D341Med (cell line): ENCODE data around the gene SPATA31C1.
"Not testable (repeated sequence)": the region's sequence is repeated elsewhere in the genome, so short reads cannot be mapped to it uniquely, and the experiment has no call there.

Experiments used
- DNase-seq: peaks from one replicate; pipeline ENCODE4 v3.0.0; 2012; ENCODE audit warnings: low spot score

SPATA31C1 gene

DNA sequence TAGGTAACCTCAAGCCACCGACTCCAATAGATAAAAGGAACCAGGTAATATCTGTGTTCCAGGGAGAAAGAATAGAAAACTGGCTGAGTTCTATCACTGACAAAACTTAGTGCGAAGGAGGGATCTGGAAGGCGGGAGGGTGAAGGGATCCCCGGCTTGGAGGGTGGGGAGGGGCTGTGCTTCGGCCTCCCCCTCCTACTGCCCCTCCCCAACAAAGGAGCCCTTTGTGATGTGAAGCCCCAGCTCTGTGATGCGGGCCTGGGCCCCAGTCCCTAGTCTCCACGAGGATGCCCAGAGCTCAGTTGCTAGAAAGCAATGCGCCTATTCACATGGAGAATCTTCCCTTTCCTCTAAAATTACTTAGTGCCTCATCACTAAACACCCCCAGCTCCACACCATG is at the start of gene SPATA31C1:
SPATA31C1 (plus strand) TSS at position 301 of the 400 bp plus-strand sequence.
- not testable (repeated sequence) for DNase-seq

GRCh38 chr9:87868175-87868574 is 49.6 kb upstream of the SPATA31C1 start:
- no peak for DNase-seq

GRCh38 chr9:87868635-87869034 is 49.1 kb upstream of the SPATA31C1 start:
- DNase-seq: no peak

DNA sequence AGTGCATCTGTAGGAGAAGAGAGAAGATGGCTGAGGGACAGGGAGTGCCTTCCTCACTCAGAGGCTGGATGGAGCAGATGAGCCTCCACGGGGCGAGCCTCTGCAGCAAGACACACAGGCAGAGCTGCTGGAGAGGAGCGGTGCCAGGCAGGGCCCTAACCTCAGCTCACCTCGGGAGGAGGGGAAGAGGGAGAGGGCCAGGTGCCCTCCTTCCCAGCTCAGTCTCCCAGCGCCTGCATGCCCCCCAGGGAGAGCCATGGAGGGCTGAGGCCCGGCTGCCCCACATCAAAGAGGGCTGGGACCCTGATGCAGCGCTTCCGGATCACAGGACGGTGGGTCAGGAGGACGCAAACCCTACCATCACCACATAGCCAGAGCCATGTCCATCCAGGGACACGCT is 48.7 kb upstream of the SPATA31C1 start:
- DNase-seq: no peak

DNA sequence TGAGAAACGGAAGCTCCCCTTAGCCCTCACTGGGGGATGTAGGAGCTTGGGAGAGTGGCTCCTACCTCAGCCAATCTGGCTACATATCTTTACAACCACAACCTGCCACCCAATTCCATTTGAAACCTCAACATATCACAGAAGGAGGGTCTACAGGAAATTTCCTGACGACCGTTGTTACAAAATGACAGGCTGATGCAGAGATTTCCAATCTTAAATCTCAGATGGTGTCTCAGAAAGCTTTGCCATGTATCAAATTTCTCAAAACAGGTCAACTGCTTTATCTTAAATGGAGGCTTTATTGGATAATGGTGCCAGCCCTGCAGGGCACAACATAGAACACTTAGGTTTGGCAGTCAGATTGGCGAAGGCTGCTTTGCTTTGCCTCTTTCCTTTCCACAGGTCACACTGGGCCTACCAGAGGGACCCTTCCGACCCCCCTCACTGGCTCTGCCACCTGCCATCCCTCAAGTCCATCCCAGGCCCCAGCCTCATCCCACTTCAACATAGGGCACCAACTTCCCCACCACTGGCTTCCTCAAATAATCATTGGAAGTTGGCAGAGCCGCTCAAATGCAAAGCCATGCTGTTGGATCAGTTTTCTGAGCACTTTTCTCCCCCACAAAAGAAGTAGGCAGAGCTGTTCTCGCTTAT is 46.2 kb upstream of the SPATA31C1 start:
- no peak for DNase-seq

GRCh38 chr9:87872079-87872624 is 45.6 kb upstream of the SPATA31C1 start:
- DNase-seq: peak; percentile 65

DNA sequence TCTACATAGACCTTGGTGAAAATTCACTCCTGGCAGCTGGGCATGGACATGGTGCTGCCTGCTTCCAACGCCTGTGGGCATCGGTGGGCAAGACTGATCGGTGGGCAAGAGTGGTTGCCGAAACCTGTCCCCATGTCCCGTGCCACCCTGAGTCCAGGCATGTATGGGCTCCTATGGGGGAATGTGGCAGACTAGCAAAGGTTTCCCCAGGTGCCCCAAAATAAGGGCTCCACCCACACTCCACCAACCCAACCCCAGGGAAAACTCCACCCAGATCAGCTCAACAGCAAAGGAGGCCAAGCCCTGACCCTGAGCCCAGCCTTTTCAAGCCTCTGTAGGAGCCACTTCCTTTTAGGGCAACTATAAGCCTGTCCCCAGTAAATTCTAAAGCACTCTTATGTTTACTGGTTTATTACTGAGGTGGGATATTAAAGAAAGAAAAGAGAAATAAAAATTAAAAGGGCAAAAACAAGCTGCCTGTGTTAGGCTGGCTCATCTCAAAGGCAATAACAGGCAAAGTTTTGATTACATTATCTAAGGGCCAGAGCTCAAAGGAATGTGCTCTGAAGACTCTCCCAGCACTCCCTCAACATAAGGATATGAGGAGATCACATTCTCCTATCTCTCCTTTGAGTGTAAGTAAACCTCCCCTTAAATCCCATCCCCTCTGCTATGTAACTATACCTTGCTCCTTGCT is 44.0 kb upstream of the SPATA31C1 start:
- DNase-seq: no peak

DNA sequence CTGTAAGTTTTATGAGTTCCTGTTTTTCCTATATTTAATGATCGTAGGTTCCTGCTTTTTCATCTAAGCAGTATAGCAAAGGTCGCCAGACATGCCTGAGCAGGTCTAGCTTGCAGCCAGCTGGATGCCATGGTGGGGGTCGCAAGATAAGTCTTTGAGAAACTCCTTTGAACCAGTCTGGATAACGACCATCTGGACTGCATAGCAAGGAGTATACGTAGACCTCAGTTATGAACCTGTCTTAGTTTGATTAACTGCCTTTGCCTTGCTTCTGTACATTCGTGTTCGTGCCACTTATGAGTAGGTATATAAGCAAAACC is 43.5 kb upstream of the SPATA31C1 start:
- DNase-seq: no peak

DNA sequence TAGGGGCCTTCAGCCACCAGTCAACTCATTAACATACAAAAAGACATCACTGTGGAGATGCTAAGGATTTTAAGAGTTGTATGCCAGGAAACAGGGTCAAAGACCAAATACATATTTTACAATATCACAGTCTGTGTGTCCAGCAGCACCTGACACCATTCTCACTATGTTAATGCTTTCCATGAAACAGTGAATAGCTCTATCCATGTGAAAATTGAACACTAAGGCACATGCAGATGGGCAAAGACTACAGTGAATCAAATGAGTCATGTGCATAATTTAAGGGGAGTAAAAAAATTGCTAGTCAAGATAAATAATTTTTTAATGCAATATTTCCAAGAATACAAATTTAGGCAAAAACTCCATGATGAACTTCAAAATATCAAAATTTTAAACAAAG is 42.7 kb upstream of the SPATA31C1 start:
- DNase-seq: no peak

GRCh38 chr9:87875831-87876545 is 41.8 kb upstream of the SPATA31C1 start:
- DNase-seq: no peak

- no peak for DNase-seq
These were observed 41.1 kb upstream of the SPATA31C1 start for GRCh38 chr9:87876708-87877107.

DNA sequence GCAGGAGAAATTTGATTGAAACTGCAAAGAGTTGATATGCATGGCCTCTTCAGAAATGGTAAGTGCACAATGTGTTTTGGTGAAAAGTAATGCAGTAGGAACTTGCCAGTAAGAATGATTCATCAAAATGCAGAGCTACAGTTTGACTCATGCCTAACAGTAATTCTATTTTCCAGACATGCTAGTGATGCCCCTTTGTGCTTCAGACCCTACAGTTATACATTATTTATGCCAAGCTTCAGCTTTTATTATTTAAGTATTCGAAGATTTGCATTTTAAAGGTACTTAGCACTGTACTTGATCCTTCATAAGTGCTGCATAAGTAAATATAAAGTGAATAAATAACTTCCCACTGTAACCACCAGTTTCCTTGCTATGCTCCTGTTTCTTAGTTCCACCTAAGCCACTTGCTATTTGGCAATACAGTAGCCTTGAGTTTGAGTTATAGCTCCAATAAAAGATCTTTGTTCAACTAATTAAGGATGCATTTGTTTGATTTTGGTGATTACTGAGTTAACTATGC is 38.7 kb upstream of the SPATA31C1 start:
- DNase-seq: no peak

DNA sequence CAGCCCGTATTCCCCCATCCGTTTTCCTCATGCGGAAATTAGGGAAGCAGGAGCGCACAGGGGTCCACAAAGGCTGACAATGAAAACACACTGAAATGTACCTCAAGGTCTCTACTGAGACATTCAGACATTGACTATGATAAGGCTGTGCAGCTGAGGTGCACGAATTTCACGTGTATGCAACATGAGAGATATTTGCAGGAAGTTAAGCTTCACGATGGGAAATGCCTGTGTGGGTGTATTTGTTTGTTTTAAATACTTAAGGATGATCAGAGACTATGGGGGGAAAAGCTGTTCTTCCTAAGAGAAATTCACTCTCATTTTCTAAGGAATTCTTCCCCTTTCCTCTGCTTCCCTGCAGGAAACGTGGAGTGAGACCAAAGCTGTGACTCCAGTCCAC is 37.6 kb upstream of the SPATA31C1 start:
- DNase-seq: no peak

DNA sequence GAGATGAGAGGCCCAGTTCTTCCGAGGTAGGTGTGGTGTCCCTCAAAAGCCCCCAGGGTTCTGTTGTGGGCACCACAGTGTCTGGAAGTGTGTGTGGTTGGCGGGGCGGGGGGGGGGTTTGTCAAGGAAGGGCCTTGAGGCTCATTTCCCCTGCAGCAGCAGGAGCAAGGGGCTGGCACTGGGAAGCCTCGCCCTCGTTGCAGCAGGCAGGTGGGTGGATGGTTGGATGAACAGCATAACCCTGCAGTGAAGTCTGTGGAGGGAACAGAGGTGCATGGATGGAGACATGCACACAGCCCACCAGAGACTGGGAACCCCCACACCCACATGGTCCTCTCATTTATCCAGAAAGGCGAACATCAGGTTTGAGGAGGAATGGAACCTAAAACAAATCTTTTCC is 37.1 kb upstream of the SPATA31C1 start:
- DNase-seq: no peak

DNA sequence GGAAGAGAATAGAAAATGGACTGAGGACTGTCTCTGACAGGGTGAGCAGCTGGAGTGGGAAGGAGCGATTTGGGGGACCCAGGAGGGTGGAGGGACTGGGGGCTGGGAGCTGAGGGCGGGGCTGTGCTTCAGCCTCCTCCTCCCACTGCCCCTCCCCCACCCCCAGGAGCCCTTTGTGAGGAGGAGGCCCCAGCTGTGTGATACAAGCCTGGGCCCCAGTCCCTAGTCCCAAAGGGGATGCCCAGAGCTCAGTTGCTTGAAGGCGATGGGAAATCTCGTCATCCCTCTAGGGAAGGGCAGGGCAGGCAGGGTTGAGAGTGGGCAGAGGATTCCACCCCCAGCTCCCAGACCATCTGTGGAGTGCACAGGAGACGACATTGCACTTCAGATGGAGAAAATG is 35.1 kb upstream of the SPATA31C1 start, which contains the start of gene SPATA31E1:
SPATA31E1 (plus strand) TSS at position 251 of the 400 bp plus-strand sequence; CDS start at position 266, 15 bp downstream.
- no peak for DNase-seq

DNA sequence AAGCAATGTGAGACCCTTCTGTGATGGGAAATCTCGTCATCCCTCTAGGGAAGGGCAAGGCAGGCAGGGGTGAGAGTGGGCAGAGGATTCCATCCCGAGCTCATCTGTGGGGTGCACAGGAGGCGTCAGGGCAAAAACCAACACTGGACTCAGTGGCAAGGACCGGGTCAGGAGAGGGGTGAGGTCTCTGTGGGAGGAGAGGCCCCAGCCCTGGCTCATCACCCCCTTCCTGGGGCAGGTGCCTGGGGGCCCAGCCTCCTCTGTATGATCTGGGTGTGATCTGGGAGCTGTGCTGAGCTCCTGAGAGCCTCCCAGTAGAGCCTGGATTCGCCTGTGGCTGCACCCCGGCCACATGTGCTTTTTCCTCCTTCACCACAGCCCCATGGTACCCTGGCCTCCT is 34.5 kb upstream of the SPATA31C1 start:
- DNase-seq: no peak

DNA sequence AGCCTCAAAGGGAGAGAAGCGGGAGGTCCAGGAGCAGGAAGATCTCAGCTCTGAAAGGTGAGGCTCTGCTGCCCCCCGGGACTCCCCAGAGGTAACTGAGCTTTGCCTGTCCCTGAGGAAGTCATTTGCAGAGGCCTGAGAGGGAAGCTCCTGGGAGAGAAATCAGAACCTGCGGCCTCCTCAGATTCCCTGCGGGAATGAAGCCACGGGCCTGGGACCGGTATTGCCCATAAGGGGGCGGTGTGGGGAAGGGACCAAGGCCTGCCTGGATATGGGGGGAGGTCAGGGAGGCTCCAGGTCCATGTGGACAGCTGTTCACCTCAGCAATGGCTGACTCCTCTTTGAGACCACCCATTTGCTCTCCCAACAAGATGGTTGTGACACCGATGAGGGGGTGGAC is 33.8 kb upstream of the SPATA31C1 start:
- no peak for DNase-seq

DNA sequence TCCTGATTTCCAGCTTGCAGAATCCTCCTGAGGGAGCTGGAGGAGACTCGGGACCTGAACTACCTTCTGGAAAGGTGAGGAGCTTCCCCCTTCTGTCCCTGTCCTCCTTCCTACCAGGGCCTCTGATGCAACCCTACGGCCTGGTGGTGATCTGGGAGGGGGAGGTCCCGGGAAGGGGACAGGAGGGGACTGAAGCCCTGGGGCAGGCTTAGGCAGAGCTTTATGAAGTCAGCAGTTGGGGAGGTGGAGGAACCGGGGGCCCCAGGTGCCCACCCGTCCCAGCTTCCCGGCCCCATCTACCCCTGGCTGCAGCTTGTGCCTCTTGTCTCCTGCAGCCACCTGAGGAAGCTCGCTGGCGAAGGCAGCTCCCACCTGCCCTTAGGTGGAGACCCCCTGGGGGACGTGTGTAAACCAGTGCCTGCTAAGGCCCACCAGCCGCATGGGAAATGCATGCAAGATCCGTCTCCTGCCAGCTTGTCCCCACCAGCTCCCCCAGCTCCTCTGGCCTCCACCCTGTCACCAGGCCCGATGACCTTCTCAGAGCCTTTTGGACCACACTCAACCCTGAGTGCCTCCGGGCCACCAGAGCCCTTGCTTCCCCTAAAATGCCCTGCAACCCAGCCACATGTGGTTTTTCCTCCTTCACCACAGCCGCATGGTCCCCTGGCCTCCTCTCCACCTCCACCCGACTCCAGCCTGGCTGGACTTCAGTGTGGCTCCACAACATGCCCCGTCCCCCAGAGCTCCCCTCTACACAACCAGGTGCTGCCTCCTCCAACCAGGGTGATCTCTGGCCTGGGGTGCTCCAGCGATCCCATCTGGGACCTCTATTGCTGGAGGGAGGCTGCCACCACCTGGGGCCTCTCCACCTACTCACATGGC is 32.9 kb upstream of the SPATA31C1 start:
- no peak for DNase-seq

GRCh38 chr9:87885484-87886189 is 32.1 kb upstream of the SPATA31C1 start:
- no peak for DNase-seq

GRCh38 chr9:87886210-87886932 is 31.4 kb upstream of the SPATA31C1 start:
- DNase-seq: no peak
